HG03280 (cell line): ENCODE data around the gene CELF4.

ENCODE experiments used
- ATAC-seq: cut with Tn5 transposase; IDR thresholded peaks from one replicate; pipeline ENCODE4 v1.9.1; 2021; ENCODE audit warnings: mild to moderate bottlenecking, moderate library complexity; ENCODE audit not compliant: unreplicated experiment

CELF4 gene

DNA sequence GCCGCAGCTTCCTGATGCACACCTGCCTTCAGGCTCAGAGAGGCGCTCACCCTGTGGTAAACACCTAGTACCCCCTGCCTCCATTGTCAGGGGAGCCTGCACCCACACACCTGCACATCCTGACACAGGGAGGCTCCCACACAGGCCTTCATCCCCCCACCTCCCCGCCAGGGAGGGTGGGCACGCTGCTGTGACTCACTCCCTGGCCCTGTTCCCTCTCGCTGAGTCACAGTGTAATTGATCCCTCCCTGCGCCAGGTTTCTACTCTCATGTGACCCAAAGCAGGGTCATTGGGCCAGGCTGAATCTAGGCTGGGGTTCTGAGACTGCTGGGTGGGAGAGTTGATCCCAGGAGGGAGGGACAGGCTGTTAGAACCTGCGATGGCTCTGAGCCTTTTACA is 8.5 kb upstream of the CELF4 start:
- ATAC-seq = no peak

DNA sequence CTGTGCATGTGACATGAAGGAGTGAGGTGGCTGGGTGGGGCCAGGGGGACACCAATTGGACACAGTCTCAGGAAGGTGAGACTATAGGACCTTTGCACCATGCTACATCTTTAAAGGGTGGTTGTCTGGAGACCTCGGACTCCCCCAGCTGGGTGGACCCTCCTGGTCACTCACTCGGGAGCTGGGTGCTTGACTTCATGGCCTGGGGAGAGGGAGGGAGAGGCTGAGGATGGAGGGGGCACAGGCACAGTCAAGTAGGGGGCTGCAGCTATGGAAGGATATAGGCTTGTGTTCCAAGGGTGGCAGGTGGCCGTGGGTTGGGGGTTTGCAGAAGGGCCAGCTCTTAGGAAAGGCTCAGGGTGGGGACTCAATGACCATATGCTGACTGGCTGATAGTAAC is 7.1 kb upstream of the CELF4 start:
- no peak for ATAC-seq

DNA sequence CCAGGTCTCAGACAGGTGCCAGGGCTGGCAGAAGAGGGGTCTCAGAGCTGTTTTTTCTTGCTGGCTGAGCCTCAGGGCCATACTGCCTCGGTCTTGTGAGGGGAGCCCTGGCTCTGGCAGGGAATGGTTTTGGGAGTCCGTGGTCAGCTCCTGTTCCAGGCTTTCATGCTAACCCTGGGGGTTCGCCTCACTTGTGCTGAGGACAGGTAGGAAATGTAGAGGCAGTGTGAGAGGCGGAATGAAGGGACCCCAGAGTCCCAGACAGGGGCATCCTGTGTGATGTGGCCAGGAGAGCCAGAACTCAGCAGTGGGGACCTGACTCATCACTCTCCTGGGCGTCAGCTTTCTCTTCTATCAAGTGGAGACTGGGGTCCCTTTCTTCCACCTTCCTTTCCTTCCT is 5.7 kb upstream of the CELF4 start:
- ATAC-seq = no peak

DNA sequence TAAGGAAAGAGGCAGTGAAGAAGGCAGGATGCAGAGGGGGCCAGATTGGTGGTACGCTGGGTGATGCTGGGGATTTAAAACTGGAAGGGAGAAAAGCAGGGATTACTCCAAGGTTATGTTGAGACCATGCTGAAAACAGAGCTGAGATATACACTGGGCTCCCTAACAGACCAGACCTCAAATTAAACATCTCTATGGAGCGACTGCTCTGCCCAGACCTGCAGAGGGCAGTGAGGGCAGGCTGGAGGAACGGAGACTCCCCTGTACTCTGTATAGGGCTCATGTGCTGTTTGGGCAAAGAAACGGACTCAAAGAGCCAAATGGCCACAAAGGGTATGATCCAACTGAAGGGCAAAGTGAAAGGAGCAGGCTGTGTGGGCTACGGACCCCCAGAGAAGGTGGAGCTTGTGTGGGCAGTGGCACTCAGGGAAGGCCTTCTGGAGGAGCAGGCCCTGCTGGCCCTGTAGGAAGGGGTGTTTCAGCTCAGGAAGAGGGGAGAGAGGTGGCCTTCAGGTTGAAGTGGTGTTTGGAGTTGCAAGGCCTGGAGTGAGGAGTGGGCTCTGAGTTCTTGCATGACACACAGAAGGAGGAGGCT is 4.8 kb upstream of the CELF4 start:
- no peak for ATAC-seq

DNA sequence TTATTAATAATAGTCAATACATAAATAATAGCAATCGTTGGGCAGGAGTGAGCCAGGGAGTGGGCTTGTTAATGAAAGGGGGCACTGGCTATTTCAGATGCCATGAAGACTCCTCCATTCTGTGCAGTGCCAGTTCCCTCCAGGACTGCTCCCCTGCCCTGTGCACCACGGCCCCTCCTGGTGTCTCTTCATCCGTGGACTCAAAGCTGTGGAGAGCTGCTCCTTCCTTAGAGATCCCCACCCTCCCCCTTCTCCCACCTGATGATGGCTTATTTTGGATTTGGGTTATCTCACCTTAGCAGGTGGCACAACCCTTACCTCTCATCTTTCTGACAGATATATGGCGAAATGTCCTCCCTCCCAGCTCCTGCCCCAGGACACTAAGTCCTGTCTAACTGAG is 3.1 kb upstream of the CELF4 start:
- no peak for ATAC-seq

GRCh38 chr18:37567994-37568359 is 2.4 kb upstream of the CELF4 start:
- no peak for ATAC-seq

GRCh38 chr18:37567061-37567993 is 1.7 kb upstream of the CELF4 start:
- ATAC-seq = no peak

- no peak for ATAC-seq
Measured at GRCh38 chr18:37566479-37567060, 972 bp upstream of the CELF4 start.

DNA sequence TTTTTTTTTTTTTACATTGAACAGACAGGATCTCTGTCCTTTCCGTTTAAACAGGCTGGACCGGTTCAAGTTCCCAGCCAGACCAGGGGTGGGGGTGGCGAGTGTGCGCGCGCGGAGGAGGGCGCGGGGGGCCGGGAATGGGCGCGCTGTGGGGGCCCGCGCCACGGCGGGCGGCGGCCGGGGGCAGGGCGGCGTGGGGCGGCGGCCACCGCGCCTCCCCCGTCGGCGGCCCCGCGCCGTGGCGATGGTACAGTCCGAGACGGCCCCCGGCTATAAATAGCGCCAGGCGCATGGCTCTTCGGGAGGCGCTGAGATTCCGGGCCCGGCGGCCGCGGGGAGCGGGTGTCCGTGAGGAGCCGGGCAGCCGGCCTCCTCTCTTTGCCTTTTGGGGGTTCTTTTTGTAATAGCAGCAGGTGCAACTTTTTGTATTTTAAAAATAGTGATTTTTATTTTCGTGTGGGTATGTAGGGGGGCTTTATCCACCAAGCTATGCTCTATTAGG is 430 bp upstream of the CELF4 start:
- ATAC-seq = no peak

- no peak for ATAC-seq
Measured at GRCh38 chr18:37564711-37565100, 892 bp downstream of the CELF4 start.

- no peak for ATAC-seq
Measured at GRCh38 chr18:37563931-37564392, 1.6 kb downstream of the CELF4 start.

- no peak for ATAC-seq
Measured at GRCh38 chr18:37561986-37562385, 3.6 kb downstream of the CELF4 start.

GRCh38 chr18:37560003-37560402 is 5.6 kb downstream of the CELF4 start:
- ATAC-seq = no peak

GRCh38 chr18:37559194-37559593 is 6.4 kb downstream of the CELF4 start:
- ATAC-seq = no peak

- no peak for ATAC-seq
Measured at GRCh38 chr18:37554399-37554787, 11.2 kb downstream of the CELF4 start.

- no peak for ATAC-seq
Measured at GRCh38 chr18:37553633-37554398, 11.8 kb downstream of the CELF4 start.

DNA sequence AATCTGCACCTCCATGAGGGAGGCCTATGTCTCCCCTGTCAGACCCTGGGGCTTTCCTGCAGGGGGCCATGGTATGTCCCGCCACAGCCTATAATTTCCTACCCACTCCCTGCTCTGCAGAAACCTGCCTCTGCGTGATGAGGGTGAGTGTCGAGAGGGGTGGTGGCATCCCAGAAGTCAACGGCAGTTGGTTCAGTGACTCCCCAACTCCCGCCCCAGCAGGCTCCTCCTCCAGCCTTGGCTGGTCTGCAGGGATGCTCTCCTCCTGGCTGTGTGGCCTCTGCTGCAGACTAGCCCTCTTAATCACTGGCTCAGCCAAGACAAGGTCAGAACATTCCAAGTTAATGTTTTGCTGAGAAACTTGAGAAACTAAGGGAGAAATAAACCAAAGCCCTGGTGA is 13.3 kb downstream of the CELF4 start:
- no peak for ATAC-seq

DNA sequence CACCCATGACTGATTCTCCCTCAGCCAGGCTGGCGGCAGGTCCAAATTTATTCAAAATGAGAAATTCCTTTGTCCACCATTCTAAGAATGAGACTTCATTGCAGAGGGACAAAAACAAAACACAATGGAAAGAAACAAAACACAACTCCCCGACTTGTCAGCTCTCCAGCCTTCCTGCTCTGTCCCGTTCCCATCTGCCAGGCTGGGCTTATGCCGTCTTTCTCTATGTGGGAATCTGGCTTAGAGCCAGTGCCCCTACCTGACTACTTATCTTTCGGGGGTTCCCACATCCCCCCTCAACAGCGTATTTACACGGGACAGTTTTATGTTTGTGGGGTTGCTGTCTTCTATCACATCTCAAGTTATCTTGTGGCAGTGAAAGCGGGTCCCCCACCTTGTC is 13.8 kb downstream of the CELF4 start:
- no peak for ATAC-seq

DNA sequence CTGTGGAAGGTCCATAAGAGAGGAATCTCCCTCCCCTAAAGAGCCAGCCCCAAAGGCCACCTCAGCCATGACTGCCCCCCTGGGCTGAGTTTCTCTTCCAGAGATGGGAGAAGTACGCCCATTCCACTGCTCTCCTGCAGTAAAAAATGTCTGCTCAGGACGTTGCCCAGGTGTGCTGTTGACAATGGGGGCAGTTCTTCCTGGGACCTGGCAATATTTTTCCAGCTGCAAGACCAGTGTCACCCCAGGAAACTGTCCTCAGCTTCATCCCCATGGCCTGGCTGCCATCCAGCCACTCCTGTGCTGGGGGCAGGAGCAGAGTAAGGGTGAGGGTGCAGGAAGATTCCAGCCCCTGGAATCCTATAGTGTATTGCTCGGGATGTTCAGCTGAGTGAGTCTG is 14.3 kb downstream of the CELF4 start:
- no peak for ATAC-seq

DNA sequence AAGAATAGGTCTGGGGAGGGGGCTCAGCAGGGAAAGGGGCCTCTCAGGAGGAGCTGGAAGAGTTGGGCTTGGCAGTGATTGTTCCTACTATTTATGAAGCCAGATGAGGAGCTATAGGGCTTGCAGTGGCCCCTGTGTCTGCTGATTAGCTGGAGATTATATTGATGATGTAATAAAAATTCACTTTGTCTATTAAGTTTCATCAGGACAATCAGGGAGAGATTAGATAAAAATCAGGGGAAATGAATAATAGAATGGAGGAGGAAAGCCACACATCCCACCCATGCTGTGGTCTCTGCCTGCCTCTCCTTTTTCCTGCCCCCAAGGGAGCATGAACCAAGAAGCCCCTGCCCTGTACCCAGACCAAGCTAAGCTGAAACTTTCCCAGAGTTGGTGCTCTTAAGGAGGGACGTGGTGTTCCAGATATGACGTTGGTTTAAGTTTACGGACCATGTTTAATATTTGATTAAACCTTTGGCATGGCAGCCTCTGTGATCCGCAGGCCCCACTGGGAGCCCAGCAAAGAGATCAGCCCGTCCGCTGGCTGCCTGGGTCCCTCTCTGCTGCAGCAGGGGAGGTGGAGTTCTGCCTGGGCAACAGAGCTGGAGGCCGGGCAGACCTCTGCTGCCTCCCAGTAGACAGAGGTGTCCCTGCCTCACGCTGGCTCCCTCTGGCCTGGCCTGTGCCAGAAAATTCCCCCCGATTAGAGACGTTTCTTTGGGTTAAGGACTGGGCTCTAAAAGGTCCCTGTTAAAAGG is 15.3 kb downstream of the CELF4 start:
- no peak for ATAC-seq
